ENCODE data around the gene ZNF343.

The ZNF343 gene

DNA sequence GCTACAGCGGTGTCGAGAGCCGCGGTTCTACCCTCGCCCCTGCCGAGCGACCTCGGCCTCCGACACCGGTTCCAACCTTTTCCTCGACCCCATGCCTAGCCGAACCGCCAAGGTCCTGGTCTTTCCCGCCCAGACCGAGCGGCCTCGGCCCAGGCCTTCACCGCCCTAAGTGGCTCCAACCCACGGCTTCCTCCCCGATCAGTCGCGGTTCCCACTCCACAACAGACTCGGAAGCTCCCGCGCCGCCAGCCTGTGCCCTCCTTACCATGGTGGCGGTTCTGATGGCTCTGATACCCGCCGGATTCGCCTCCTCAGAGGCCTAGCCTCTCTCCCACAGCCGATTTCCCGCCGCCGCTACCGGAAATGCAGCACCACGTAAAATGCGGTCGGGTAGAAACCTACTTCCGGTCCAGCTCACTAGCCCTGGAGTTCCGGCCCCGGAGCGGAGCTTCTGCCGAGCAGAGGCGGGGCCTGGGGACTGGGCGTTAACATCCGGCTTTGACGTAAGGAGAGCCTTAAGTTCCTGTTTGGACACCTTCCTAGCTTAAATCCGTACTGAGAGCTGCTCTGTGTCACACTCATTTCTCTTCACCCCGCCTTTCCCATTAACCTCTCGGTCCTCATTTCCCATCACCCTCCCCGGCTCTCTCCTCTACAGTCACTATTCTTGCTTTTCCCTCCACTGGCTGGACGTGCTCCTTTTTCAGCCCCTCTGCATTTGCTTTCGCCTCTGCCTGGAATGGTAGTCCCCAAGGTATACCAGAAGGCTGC, 38.1 kb downstream of the ZNF343 start, which contains the start of gene SNRPB:
TSS of gene SNRPB (minus strand) at position 367 of the 771 bp plus-strand sequence. CDS start at position 268, 99 bp downstream.
- DNase-seq (ENCODE audit: low spot score), result peak; percentile 99

DNA sequence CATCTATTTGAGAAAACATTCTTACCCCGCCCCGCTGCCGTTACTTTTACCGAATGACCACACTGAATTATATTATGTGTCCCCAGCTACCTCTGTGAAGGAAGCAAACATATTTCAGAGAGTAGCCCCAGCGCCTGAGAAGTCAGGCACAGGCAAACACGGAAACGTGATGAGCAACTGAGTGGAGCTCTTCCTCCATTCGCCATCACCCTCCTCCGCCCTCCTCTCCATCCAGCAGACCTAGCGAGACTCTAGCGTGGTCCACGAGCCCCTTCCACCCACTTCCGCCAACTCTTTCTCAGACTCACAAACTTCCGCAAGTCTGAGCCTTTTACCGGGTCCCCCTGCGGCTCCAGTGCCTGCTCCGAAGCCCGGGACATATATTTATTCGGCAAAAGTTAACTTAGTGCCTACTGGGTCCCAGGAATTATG, 38.7 kb downstream of the ZNF343 start:
- peak; percentile 20 for DNase-seq (ENCODE audit: low spot score)

- DNase-seq (ENCODE audit: low spot score), result no peak
Observed at GRCh38 chr20:2468581-2469407, 39.9 kb downstream of the ZNF343 start.

- DNase-seq (ENCODE audit: low spot score), result no peak
Observed at GRCh38 chr20:2467412-2467811, 41.3 kb downstream of the ZNF343 start.

- no peak for DNase-seq (ENCODE audit: low spot score)
Observed at GRCh38 chr20:2465100-2465499, 43.6 kb downstream of the ZNF343 start.

- DNase-seq (ENCODE audit: low spot score), result no peak
Observed at GRCh38 chr20:2463616-2464365, 44.9 kb downstream of the ZNF343 start.

GRCh38 chr20:2462484-2462883, 46.2 kb downstream of the ZNF343 start:
- no peak for DNase-seq (ENCODE audit: low spot score)

DNA sequence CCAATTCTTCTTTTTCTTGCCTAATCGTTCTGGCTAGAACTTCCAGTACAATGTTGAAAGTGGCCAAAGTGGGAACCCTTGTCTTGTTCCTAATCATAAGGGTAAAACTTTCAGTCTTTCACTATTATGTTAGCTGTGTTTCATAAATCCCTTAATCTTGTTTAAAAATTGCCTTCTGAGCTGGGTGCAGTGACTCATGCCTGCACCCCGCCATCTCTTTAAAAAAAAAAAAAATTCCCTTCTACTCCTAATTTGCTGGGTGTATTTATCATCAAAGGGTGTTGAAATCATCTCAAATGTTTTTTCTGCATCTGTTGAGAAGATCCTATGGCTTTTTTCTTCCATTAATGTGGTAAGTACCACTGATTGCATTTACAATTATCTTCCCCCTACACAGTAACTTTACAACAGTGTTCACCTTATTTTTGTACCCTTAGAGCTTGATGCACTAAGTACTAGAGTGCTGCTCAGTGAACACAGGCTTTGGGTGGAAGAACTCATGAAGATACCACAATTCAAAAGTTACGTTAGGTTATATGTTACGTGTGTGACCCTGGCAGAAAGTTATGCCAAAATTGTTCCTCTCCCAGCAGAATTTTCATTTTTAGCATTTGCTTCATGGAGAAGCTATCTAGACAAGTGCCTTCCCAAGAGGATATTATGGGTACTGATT, 47.8 kb downstream of the ZNF343 start:
- DNase-seq (ENCODE audit: low spot score), result no peak

DNA sequence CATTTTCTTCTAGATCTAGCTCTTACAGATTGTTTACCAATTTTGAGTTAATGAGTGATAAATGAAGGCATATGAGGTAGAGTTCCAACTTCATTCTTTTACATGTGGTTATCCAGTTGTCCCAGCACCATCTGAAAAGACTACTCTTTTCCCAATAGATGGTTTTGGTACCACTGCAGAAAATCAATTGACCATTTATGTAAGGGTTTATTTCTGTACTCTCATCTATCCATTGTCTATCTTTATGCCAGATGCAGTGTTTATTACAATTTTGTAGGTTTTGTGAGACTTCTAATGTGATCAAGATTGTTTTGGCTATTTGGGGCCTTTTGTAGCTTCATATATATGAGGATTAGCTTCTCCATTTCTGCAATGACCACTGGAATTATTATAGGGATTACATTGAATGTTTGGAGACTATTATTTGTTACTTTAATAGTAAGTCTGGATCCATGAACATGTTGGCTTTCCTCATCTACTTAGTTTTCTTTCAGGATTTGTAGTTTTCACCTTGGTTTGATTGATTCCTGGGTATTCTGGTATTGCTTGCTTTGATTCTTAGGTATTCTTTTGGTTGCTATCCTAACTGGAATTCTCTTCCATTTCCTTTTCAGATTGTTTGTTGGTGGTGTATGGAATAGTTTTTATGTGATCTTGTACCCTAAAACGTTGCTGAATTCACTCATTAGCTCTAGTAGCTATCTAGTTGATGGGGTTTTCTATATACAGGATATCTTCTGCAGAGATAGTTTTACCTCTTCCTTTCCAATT, 48.5 kb downstream of the ZNF343 start:
- no peak for DNase-seq (ENCODE audit: low spot score)

DNA sequence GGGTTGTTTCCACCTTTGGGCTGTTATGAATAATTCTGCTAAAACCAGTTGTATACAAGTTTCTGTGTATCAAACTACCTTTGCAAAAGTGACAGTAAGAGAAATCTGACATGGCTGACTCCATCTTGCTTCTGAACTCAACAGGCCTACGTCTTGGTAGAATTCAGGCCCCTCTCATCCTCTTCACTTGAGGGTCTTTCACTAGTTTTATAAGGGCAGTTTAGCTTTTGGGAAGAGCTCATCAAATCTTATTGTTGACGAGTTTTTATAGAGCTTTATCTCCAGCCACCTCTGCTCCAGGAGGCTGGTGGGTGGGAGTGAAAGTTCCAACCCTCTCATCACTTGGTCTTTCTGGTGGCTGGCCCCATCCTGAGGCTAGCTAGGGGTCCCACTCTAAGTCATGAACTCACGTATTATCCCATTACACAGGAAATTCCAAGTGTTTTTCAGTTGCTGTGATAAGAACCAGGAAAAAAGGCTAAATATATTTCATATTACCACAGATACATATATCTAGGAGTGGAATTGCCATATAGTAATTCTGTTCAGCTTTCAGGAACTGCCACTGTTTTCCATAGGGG, 49.7 kb downstream of the ZNF343 start:
- no peak for DNase-seq (ENCODE audit: low spot score)

DNA sequence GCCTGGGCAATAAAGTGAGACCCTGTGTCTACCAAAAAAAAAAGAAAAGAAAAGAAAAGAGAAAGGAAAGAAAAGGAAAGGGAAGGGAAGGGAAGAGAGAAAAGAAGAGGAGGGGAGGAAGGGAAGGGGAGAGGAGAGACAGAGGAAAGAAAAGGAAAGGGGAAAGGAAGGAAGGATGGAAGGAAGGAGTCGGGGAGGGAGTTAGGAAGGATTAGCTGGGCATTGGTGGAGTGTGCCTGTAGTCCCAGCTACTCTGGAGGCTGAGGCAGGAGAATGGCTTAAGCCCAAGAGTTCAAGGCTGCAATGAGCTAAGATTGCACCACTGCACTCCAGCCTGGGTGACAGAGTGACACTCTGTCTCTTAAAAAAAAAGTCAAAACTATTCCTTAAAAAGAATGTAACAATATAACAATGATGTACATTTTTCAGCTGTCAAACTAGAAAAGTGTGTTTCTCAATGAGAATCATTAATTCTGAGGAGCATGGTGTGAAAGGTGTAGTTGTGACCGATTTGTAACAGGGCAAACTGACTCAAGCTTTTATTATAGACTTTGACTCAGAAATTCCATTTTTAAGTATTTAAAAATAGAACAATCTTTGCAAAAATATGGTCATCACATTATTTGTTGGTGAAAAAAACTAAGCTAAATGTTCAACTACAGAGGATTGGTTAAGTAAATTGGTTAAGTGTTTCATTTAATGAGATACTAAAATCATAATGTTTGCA, 52.8 kb downstream of the ZNF343 start:
- DNase-seq (ENCODE audit: low spot score), result no peak

- DNase-seq (ENCODE audit: low spot score), result no peak
Observed at GRCh38 chr20:2453792-2454191, 54.9 kb downstream of the ZNF343 start.

GRCh38 chr20:2451939-2452732, 56.6 kb downstream of the ZNF343 start:
- peak; percentile 57 for DNase-seq (ENCODE audit: low spot score)

- DNase-seq (ENCODE audit: low spot score), result no peak
Observed at GRCh38 chr20:2451422-2451821, 57.3 kb downstream of the ZNF343 start.

GRCh38 chr20:2449386-2449785, 59.3 kb downstream of the ZNF343 start:
- DNase-seq (ENCODE audit: low spot score), result no peak

DNA sequence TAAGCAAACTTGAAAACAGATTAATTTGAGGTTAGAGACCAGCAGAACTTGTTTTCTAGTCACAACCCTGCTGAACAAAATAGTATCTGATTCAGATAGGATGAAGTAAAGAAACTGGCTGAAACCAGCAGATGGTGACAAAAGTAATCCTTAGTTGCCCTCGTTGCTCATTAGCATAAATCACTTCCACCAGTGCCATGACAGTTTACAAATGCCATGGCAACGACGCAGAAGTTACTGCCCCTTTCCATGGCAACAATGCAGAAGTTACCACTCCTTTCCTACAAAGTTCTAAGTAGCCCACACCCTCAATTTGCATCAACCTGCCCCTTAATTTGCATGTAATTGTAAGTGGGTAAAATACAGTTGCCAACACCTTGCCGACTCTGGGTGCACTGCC, 61.9 kb downstream of the ZNF343 start:
- no peak for DNase-seq (ENCODE audit: low spot score)

All from putamen (tissue), 1 donor.